SU-DHL-6 (cell line): Measurements from ENCODE around the gene ALK.

Experiments
- CTCF ChIP-seq: fragments of 200-600 bp; sonication (generic); IDR thresholded peaks from one replicate; pipeline ENCODE4 v1.5.1; 2017; ENCODE audit warnings: antibody characterized with exemption, mild to moderate bottlenecking, low read length, moderate library complexity; ENCODE audit not compliant: insufficient read depth, poor library complexity, severe bottlenecking
- EZH2phosphoT487 ChIP-seq: fragments of 200-600 bp; sonication (generic), shearing (Covaris generic); conservative IDR thresholded peaks from 2 replicates; pipeline ENCODE4 v1.6.1; 2018; ENCODE audit warnings: mild to moderate bottlenecking, antibody characterized with exemption, low read length, moderate library complexity, mixed read lengths

DNA sequence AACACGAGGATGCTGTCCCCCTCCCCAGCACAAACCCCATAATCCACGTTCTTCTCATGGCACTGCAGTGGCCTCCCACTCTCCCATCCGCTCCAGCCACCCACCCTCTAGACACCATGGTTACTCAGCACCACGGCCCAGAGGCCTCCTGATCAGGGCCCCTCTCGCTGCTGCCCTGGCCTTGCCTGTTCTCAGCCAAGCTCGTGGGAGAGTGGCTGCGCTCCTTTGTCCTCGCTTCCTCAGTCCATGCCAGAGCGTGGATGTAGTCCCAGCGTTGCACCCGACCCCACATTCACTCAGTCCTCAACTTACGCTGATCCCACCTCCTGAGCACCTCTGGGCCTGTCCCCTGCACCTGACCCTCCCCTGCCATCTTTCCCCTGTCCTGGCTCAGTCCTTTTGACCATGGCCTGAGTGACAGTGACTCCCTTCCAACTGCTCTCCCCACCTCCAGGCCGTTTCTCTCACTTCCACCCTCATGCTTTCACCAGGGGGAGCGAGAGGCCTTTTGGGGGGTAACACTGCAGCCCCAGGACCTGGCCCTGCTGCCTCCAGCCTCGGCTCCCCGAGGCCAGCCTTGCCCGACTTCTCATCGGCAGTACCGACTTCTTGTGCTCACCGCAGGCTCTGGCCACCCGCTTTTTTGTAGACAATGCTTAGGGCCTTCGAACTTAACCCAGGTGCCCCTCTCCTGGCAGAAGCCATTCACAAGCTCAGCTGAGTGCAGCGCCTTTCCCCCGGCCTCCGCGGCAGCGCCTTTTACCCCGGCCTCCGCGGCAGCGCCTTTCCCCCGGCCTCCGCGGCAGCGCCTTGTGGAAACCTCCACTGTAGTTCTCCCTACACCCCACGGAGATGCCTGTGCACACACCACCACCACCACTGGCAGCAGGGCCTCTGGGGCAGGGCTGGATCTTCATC lies 674.7 kb downstream of the ALK start:
- no peak for TF ChIP-seq CTCF
- no peak for TF ChIP-seq EZH2phosphoT487
